SK-N-MC (cell line): ENCODE data around the gene TCERG1L.

Source experiments
- EZH2 ChIP-seq: fragments of 200-600 bp; sonication (generic); IDR thresholded peaks from one replicate; pipeline ENCODE4 v1.6.1; 2017; ENCODE audit warnings: antibody characterized with exemption
- POLR2AphosphoS5 ChIP-seq: IDR thresholded peaks from 2 replicates; pipeline ENCODE4 v1.6.1; 2012; ENCODE audit warnings: mild to moderate bottlenecking, low read depth, low read length, borderline replicate concordance

DNA sequence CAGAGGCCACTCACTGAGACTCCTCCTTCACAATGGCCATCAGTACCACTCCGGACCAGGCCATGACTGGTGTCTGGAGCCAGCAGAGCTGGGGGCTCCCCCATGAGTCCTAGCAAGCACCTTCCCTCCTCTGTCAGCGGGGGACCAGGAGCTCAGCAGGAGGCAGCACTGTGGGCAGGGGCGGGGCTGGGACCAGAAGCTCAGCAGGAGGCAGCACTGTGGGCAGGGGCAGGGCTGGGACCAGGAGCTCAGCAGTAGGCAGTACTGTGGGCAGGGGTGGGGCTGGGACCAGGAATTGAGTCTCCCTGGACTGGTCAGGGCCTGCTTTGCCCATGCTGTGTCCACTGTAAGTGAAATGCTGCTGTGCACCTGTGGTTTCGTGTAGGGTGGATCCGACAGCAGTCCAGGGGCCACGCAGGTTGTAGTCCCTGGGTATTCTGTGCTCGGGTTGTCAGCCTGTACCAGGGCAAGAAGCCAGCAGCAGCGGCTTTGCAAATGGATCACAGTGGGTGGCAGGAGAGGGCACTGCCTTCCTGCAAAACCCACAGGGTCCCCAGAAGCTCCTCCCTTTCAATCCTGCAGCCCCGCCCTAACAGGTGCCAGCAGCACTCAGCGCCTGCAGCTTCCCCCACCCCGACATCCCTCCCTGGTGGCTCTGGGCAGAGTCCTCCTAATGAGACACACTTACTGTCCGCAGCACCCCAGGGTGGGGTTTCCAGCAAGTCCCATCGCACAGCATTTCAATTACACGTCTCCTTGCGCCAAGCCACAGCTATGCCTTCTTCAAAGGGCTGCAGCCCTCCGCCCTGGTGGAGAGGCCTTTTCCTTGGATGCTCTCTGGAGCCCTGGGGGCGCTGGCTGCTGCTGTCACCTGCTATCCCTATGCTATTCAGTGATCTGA, 220.5 kb downstream of the TCERG1L start:
- TF ChIP-seq POLR2AphosphoS5 = no peak
- no peak for TF ChIP-seq EZH2
